Gastroesophageal sphincter (tissue), 2 donors: ENCODE measurements around the gene IGLL5.
"Not testable (repeated sequence)": the region's sequence is repeated elsewhere in the genome, so short reads cannot be mapped to it uniquely, and the experiment has no call there.

Experiments
- EP300 ChIP-seq: sonication (generic); formaldehyde crosslinking; IDR thresholded peaks from one replicate; pipeline ENCODE4 v1.6.1; 2017; ENCODE audit warnings: antibody characterized with exemption, mild to moderate bottlenecking
- POLR2A ChIP-seq, 2 donors: fragments of 450-650 bp; IDR thresholded peaks; one replicate each; pipeline ENCODE4 v1.6.1; 2017; ENCODE audit warnings: antibody characterized with exemption in 2 of 2, mild to moderate bottlenecking in 2 of 2, moderate library complexity in 1 of 2

GRCh38 chr22:22922092-22922953, 34.7 kb downstream of the IGLL5 start:
- TF ChIP-seq POLR2A (IDR thresholded peaks at IDR 0.05); EP300: not testable (repeated sequence)
